Muscle of leg (tissue), 11 donors: ENCODE results near the gene RTL5. TPM values are rescaled to one million over a fixed set of nuclear protein-coding genes. Genes with fewer than 3 reads are reported as not detected.

Experiments used
- DNase-seq: peaks from one replicate; pipeline ENCODE4 v3.0.0; 2013
- H3K27ac ChIP-seq: one replicate; pipeline ENCODE4 v1.5.1; 2013; ENCODE audit warnings: mild to moderate bottlenecking, low read length, control low read depth
- H3K27me3 ChIP-seq: one replicate; pipeline ENCODE4 v1.6.1; 2013; ENCODE audit warnings: low read length; ENCODE audit not compliant: control insufficient read depth, insufficient read depth
- H3K36me3 ChIP-seq: one replicate; pipeline ENCODE4 v1.6.1; 2013; ENCODE audit warnings: low read length; ENCODE audit not compliant: control insufficient read depth, insufficient read depth
- H3K4me1 ChIP-seq: one replicate; pipeline ENCODE4 v1.6.1; 2013; ENCODE audit warnings: low read length; ENCODE audit not compliant: control insufficient read depth, insufficient read depth
- H3K4me3 ChIP-seq: one replicate; pipeline ENCODE4 v1.5.1; 2013; ENCODE audit warnings: low read length, control low read depth
- H3K9me3 ChIP-seq: replicated peaks from 2 replicates; pipeline ENCODE4 v1.6.1; 2013; ENCODE audit warnings: low read depth, low read length; ENCODE audit not compliant: control insufficient read depth
- WGBS: methylation state at CpG from one replicate; pipeline ENCODE4 v1.1.5; 2013; ENCODE audit warnings: missing lambda C conversion rate; ENCODE audit not compliant: insufficient coverage; 5-methylcytosine and 5-hydroxymethylcytosine counted together
- polyA plus RNA-seq, 8 donors: library from polyadenylated mRNA; unstranded; fragments of 120-200 nt; gene quantifications; one replicate each; pipeline versions ENCODE4 v1.2.1 to v1.2.3, GENCODE V29; 2013; ENCODE audit warnings: inconsistent platforms in 1 of 8, low replicate concordance in 1 of 8; ENCODE audit not compliant: insufficient read length in 8 of 8, insufficient read depth in 1 of 8
- total RNA-seq: library from RNA; stranded (reverse); fragments of 120-200 nt; gene quantifications from one replicate; pipeline ENCODE4 v1.2.4, GENCODE V29; 2013

Gene RTL5
- total and polyA plus RNA-seq, 9 donors = 3.6 to 16.3 (median 11.9) TPM

GRCh38 chrX:72110876-72111708 is 20.6 kb downstream of the RTL5 start:
- no peaks in the 10 kb centered on the region for H3K36me3 ChIP-seq

DNA sequence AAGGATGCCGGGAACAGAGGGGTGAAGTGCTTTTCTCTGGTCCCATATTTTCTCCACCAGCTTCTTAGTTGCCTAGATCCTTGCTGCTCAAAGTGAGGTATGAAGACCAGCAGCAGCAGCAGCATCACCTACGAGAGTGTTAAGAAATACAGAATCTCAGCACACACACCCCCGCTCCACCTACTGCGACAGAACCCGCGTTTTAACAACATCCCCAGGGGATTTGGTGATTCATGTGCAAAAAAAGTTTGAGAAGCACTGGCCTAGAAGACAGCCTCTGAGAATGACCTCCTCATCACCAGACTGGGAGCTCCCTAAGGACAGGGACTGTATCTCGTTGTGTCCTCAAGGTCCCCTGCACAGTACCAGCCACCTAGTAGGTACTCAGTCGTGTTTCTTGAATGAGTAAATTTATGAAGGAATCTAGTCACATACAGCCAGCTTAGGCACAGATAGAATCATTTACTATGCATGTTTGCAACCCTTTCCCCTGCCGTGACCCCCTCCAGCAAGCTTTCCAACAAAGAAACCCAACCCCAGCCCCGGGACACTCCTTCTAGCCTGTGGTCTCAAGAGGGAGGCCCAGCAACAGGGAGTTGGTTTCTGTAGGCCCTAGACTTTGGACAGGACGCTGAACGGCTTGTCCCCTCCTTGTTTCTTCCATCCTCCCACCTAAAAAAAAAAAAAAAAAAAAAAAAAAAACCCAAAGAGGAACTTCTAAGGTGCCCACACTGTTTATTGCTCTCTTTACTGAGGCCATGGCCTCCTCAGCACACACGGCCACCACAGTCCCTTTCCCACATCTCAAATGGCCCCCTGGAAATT is 21.5 kb downstream of the RTL5 start:
- H3K27me3 ChIP-seq = peaks cover 56% of the 10 kb centered on the region
- H3K4me1 ChIP-seq = peaks cover 3% of the 10 kb centered on the region
- no peak overlapping the region for H3K4me3 ChIP-seq
- H3K9me3 ChIP-seq = no peaks in the 10 kb centered on the region
- 41% methylated on average over 3 of the region's 13 CpGs for WGBS
- no peak overlapping the region for H3K27ac ChIP-seq
- no peak for DNase-seq
- no peaks in the 10 kb centered on the region for H3K36me3 ChIP-seq

More at GRCh38 chrX:72110876-72111708, 20.6 kb downstream of the RTL5 start:
- H3K27ac ChIP-seq = no peak overlapping the region
- peak; percentile 39 for DNase-seq
- peaks cover 55% of the 10 kb centered on the region for H3K27me3 ChIP-seq
- H3K4me1 ChIP-seq = peaks cover 3% of the 10 kb centered on the region
- H3K4me3 ChIP-seq = no peak overlapping the region
- H3K9me3 ChIP-seq = no peaks in the 10 kb centered on the region
- 73% methylated on average over 7 of the region's 11 CpGs for WGBS

DNA sequence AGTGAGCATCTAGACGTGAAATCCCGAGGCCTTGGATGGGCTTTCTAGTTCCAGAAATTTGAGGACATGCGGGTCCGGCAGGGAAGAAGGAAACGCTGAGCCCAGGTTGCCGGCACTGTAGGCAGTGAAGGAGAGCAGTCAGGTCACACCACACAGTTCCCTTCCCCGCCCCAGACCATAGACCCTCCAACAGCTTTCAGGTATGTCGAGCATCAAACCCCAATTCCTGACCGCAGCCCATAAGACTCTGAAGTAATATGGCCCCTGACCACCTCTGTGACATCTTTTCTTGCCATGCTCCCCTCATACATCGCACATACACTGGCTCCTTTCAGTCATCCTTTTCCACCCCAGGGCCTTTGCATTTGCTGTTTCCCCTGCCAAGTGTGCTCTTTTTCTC is 23.0 kb downstream of the RTL5 start:
- Histone ChIP-seq H3K9me3 (no peaks in the 10 kb centered on the region), H3K27me3 (peaks cover 52% of the 10 kb centered on the region), H3K36me3 (no peaks in the 10 kb centered on the region), H3K27ac (no peak overlapping the region), H3K4me3 (no peak overlapping the region), H3K4me1 (peaks cover 2% of the 10 kb centered on the region)
- no peak for DNase-seq
- 82% methylated on average over 8 of the region's 10 CpGs for WGBS

DNA sequence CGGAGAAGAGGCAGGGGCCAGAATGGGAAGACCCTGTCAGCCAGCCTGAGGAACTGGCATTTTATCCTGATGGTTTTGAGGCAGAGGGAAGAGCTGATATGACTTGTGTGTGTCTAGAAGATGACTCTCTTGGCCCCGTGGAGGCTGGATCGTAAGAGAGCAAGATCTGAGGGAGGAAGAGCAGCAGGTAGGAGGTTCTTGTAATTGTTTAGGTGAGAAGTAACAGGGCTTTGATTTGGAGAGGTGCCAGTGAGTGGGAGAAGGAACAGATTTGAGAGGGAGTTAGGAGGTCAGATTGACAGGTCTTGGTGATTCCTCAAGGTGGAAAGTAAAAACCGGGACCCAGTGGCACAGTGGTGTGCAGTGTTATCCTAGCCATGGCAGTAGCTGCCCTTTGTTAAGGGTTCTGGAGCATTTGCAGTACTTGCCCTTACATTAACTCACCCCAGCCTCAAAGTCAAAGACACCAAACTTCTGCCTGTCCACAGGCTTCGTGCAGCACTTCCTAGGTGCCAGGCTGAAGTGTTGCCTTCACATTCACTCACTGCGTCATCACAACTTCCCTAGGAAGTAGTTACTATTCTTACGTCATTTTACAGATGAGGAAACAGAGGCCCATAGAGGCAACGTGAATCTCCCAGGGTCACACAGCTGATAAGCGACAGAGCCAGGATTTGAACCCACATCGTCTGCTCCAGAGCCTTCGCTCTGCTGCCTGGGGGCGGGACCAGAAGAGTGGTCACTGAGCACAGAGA is 23.7 kb downstream of the RTL5 start:
- no peak for DNase-seq
- WGBS = 84% methylated on average over 10 of the region's 12 CpGs
- Histone ChIP-seq H3K27ac (no peak overlapping the region), H3K4me1 (no peaks in the 10 kb centered on the region), H3K4me3 (no peak overlapping the region), H3K36me3 (no peaks in the 10 kb centered on the region), H3K9me3 (no peaks in the 10 kb centered on the region), H3K27me3 (peaks cover 52% of the 10 kb centered on the region)

- H3K4me1 ChIP-seq = no peaks in the 10 kb centered on the region
- H3K27ac ChIP-seq = no peak overlapping the region
- 79% methylated on average over 6 of the region's 6 CpGs for WGBS
- no peaks in the 10 kb centered on the region for H3K36me3 ChIP-seq
- no peak overlapping the region for H3K4me3 ChIP-seq
- no peaks in the 10 kb centered on the region for H3K9me3 ChIP-seq
- no peak for DNase-seq
- peaks cover 57% of the 10 kb centered on the region for H3K27me3 ChIP-seq
Observed at GRCh38 chrX:72107320-72107719, 24.4 kb downstream of the RTL5 start.

DNA sequence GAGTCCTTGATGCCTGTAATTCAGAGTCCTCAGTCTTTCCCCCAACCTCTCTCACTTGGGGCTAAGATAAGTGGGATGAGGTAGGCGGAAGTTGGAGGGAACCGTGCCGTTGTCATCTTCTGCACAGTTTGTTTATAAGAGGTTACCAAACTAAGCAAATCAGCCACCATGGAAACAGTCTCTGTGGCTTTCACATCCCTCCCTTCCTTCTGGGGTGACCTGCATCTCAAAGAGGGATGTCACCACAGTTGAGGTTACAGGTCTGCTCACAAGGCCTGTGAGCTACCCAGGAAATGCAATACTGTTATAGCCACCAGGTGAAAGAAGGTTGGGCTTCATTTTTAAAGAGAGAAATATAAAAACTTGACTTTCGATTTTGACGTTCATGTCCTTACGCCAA is 26.3 kb downstream of the RTL5 start:
- H3K4me3 ChIP-seq = no peak overlapping the region
- WGBS = 83% methylated on average over 3 of the region's 6 CpGs
- H3K4me1 ChIP-seq = no peaks in the 10 kb centered on the region
- H3K9me3 ChIP-seq = no peaks in the 10 kb centered on the region
- no peak for DNase-seq
- H3K36me3 ChIP-seq = no peaks in the 10 kb centered on the region
- no peak overlapping the region for H3K27ac ChIP-seq
- H3K27me3 ChIP-seq = peaks cover 67% of the 10 kb centered on the region

DNA sequence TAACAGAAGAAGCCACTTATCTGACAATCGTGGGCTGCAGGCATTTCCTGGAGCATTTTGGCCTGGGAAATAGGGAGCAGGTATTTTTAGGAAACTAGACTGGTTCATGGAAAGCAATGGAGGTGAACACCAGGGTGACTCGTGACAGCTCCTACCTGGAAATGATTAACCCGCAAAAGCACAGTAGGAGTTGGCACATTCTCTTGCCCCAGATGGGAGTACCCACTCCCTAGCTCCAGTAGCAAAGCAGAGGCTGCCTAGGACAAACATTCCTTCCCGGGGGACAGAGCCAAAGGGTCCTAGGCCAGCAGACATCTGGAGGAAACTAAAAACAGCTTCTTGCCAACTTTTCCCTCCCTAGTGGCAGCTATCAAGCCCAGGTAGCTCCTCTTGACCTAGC is 29.0 kb downstream of the RTL5 start:
- no peak for DNase-seq
- Histone ChIP-seq H3K36me3 (no peaks in the 10 kb centered on the region), H3K4me3 (no peak overlapping the region), H3K4me1 (no peaks in the 10 kb centered on the region), H3K27ac (no peak overlapping the region), H3K27me3 (peaks cover 53% of the 10 kb centered on the region), H3K9me3 (no peaks in the 10 kb centered on the region)
- WGBS = 73% methylated on average over 3 of the region's 4 CpGs

- Histone ChIP-seq H3K27me3 (peaks cover 50% of the 10 kb centered on the region), H3K4me1 (no peaks in the 10 kb centered on the region), H3K36me3 (no peaks in the 10 kb centered on the region), H3K9me3 (no peaks in the 10 kb centered on the region), H3K4me3 (no peak overlapping the region), H3K27ac (no peak overlapping the region)
- DNase-seq = no peak
- WGBS = no CpG with 5 or more reads among the region's 2 CpGs
Observed at GRCh38 chrX:72102126-72102525, 29.6 kb downstream of the RTL5 start.

- Histone ChIP-seq H3K4me3 (no peak overlapping the region), H3K27ac (no peak overlapping the region), H3K36me3 (no peaks in the 10 kb centered on the region), H3K4me1 (no peaks in the 10 kb centered on the region), H3K9me3 (no peaks in the 10 kb centered on the region), H3K27me3 (peaks cover 50% of the 10 kb centered on the region)
- WGBS = 25% methylated on average over 3 of the region's 4 CpGs
- no peak for DNase-seq
Observed at GRCh38 chrX:72101597-72102037, 30.1 kb downstream of the RTL5 start.
